IMR-90 (cell line): Measurements from ENCODE around the gene CCDC74B. TPM values are rescaled to one million over a fixed set of nuclear protein-coding genes. Genes with fewer than 3 reads are reported as not detected.

Experiments used
- ATAC-seq: fragments of 200-7000 bp; cut with Tn5 transposase; 2 replicates; pipeline ENCODE4 v1.9.1; 2020; ENCODE audit warnings: low read depth, mild to moderate bottlenecking, moderate library complexity
- BruUV-seq: library from RNA; stranded (reverse); fragments of 400-500 nt; replicated peaks from 2 replicates; lab custom pipeline; 2021; lab: Mats Ljungman, UMichigan
- CTCF ChIA-PET: fragments of 300-600 bp; formaldehyde crosslinking; extraction: SDS; loops from one replicate; lab custom pipeline; 2021; ENCODE audit warnings: antibody characterized with exemption; lab: Yijun Ruan, JAX
- POLR2A ChIA-PET: fragments of 300-600 bp; sonication (Branson Sonifier 250); formaldehyde crosslinking; loops from one replicate; lab custom pipeline; 2022; ENCODE audit warnings: antibody characterized with exemption; ENCODE audit not compliant: unreplicated experiment; lab: Charles Lee
- DNase-seq: peaks from one replicate; pipeline ENCODE4 v3.0.0; 2013
- H2AFZ ChIP-seq: replicated peaks from 2 replicates; pipeline ENCODE3; 2013; ENCODE audit warnings: low read length, mild to moderate bottlenecking; ENCODE audit not compliant: poor library complexity
- H2AK5ac ChIP-seq: 2 replicates; pipeline ENCODE4 v1.6.1; 2013; ENCODE audit warnings: low read depth, low read length, inconsistent platforms
- H2AK9ac ChIP-seq: replicated peaks from 2 replicates; pipeline ENCODE3; 2013; ENCODE audit warnings: mild to moderate bottlenecking, low read depth, low read length, moderate library complexity; ENCODE audit not compliant: poor library complexity
- H2BK120ac ChIP-seq: 2 replicates; pipeline ENCODE4 v1.6.1; 2013; ENCODE audit warnings: low read depth, low read length, inconsistent platforms
- H2BK15ac ChIP-seq: 3 replicates; pipeline ENCODE4 v1.6.1; 2013; ENCODE audit warnings: low read depth, low read length, inconsistent platforms
- H2BK20ac ChIP-seq: 2 replicates; pipeline ENCODE4 v1.6.1; 2013; ENCODE audit warnings: low read depth, mild to moderate bottlenecking, inconsistent platforms, low read length, moderate library complexity
- H2BK5ac ChIP-seq: 2 replicates; pipeline ENCODE4 v1.6.1; 2013; ENCODE audit warnings: mild to moderate bottlenecking, low read depth, low read length, inconsistent platforms; ENCODE audit not compliant: poor library complexity, severe bottlenecking
- H3K14ac ChIP-seq: replicated peaks from 2 replicates; pipeline ENCODE4 v1.6.1; 2013; ENCODE audit warnings: low read depth, low read length, inconsistent platforms
- H3K18ac ChIP-seq: 2 replicates; pipeline ENCODE4 v1.6.1; 2013; ENCODE audit warnings: low read depth, low read length, control low read depth
- H3K23ac ChIP-seq: 2 replicates; pipeline ENCODE4 v1.6.1; 2013; ENCODE audit warnings: low read depth, low read length, inconsistent platforms
- H3K27ac ChIP-seq: 2 replicates; pipeline ENCODE4 v1.5.1; 2013; ENCODE audit warnings: mild to moderate bottlenecking, control low read depth, low read length; ENCODE audit not compliant: insufficient read depth
- H3K27me3 ChIP-seq: 2 replicates; pipeline ENCODE4 v1.6.1; 2013; ENCODE audit warnings: low read length; ENCODE audit not compliant: control insufficient read depth, insufficient read depth
- H3K36me3 ChIP-seq: 2 replicates; pipeline ENCODE4 v1.6.1; 2013; ENCODE audit warnings: low read length, mixed read lengths; ENCODE audit not compliant: control insufficient read depth, insufficient read depth
- H3K4ac ChIP-seq: 2 replicates; pipeline ENCODE4 v1.6.1; 2013; ENCODE audit warnings: low read depth, low read length, inconsistent platforms
- H3K4me1 ChIP-seq: 2 replicates; pipeline ENCODE4 v1.6.1; 2013; ENCODE audit warnings: low read length, mixed read lengths; ENCODE audit not compliant: control insufficient read depth, insufficient read depth
- H3K4me2 ChIP-seq: 2 replicates; pipeline ENCODE4 v1.6.1; 2013; ENCODE audit warnings: low read depth, mild to moderate bottlenecking, control low read depth, low read length, moderate library complexity
- H3K4me3 ChIP-seq: 2 replicates; pipeline ENCODE4 v1.5.1; 2013; ENCODE audit warnings: low read depth, mild to moderate bottlenecking, control low read depth, low read length, moderate library complexity; ENCODE audit not compliant: insufficient read depth
- H3K56ac ChIP-seq: 2 replicates; pipeline ENCODE4 v1.6.1; 2013; ENCODE audit warnings: low read length, inconsistent platforms; ENCODE audit not compliant: insufficient read depth; ENCODE audit errors: extremely low read depth
- H3K79me1 ChIP-seq, 2 experiments: 2 replicates each; pipeline ENCODE4 v1.6.1; 2013; ENCODE audit warnings: low read length in 2 of 2, inconsistent platforms in 1 of 2, low read depth in 1 of 2
- H3K9ac ChIP-seq: 2 replicates; pipeline ENCODE4 v1.6.1; 2013; ENCODE audit warnings: low read depth, low read length, control low read depth
- H3K9me1 ChIP-seq: 2 replicates; pipeline ENCODE4 v1.6.1; 2013; ENCODE audit warnings: low read length, inconsistent platforms; ENCODE audit not compliant: insufficient read depth
- H3K9me3 ChIP-seq: 2 replicates; pipeline ENCODE4 v1.6.1; 2013; ENCODE audit warnings: low read length; ENCODE audit not compliant: control insufficient read depth, insufficient read depth
- H4K20me1 ChIP-seq: 2 replicates; pipeline ENCODE4 v1.6.1; 2013; ENCODE audit warnings: low read length, inconsistent platforms; ENCODE audit not compliant: insufficient read depth
- H4K5ac ChIP-seq: 2 replicates; pipeline ENCODE4 v1.6.1; 2013; ENCODE audit warnings: mild to moderate bottlenecking, low read depth, low read length, control low read depth
- H4K8ac ChIP-seq, 2 experiments: 2 replicates each; pipeline ENCODE4 v1.6.1; 2013; ENCODE audit warnings: low read depth in 2 of 2, low read length in 2 of 2, control low read depth in 1 of 2, inconsistent platforms in 1 of 2
- H4K91ac ChIP-seq: 2 replicates; pipeline ENCODE4 v1.6.1; 2013; ENCODE audit warnings: low read depth, low read length, inconsistent platforms; ENCODE audit not compliant: insufficient read depth
- BHLHE40 ChIP-seq: fragments of 150-350 bp; IDR thresholded peaks from 2 replicates; pipeline ENCODE4 v1.6.1; 2016; ENCODE audit warnings: mild to moderate bottlenecking, low read depth, low read length
- CEBPB ChIP-seq: IDR thresholded peaks from 2 replicates; pipeline ENCODE4 v1.6.1; 2012; ENCODE audit warnings: low read depth, low read length, improper control_type of control experiment
- CHD1 ChIP-seq: IDR thresholded peaks from 2 replicates; pipeline ENCODE4 v1.6.1; 2012; ENCODE audit warnings: low read depth, low read length, improper control_type of control experiment
- FOS ChIP-seq: fragments of 150-350 bp; IDR thresholded peaks from 2 replicates; pipeline ENCODE4 v1.6.1; 2016; ENCODE audit warnings: low read depth, low read length
- MAFK ChIP-seq: IDR thresholded peaks from 2 replicates; pipeline ENCODE4 v1.6.1; 2012; ENCODE audit warnings: low read depth, low read length, improper control_type of control experiment
- MAZ ChIP-seq: IDR thresholded peaks from 2 replicates; pipeline ENCODE4 v1.6.1; 2012; ENCODE audit warnings: low read depth, mild to moderate bottlenecking, low read length, improper control_type of control experiment, moderate library complexity, borderline replicate concordance
- MXI1 ChIP-seq: IDR thresholded peaks from 2 replicates; pipeline ENCODE4 v1.6.1; 2012; ENCODE audit warnings: low read depth, mild to moderate bottlenecking, low read length, moderate library complexity, borderline replicate concordance
- NFE2L2 ChIP-seq: fragments of 150-350 bp; IDR thresholded peaks from 2 replicates; pipeline ENCODE4 v1.6.1; 2016; ENCODE audit warnings: low read depth, mild to moderate bottlenecking, low read length
- POLR2A ChIP-seq: IDR thresholded peaks from 2 replicates; pipeline ENCODE4 v1.6.1; 2012; ENCODE audit warnings: mild to moderate bottlenecking, low read depth, low read length
- RAD21 ChIP-seq: IDR thresholded peaks from 2 replicates; pipeline ENCODE4 v1.6.1; 2012; ENCODE audit warnings: low read length, improper control_type of control experiment
- RCOR1 ChIP-seq: IDR thresholded peaks from 2 replicates; pipeline ENCODE4 v1.6.1; 2012; ENCODE audit warnings: mild to moderate bottlenecking, low read length, improper control_type of control experiment; ENCODE audit not compliant: insufficient replicate concordance
- RFX5 ChIP-seq: IDR thresholded peaks from 2 replicates; pipeline ENCODE4 v1.8.0; 2012; ENCODE audit warnings: low read depth, mild to moderate bottlenecking, low read length, moderate library complexity
- SMC3 ChIP-seq: fragments of 150-350 bp; IDR thresholded peaks from 2 replicates; pipeline ENCODE4 v1.6.1; 2016; ENCODE audit warnings: low read depth, mild to moderate bottlenecking, antibody characterized with exemption, low read length, moderate library complexity
- WGBS, 2 experiments: methylation state at CpG; one replicate each; pipeline versions ENCODE4 v1.1.5 to v1.1.7; 2013; ENCODE audit warnings: missing lambda C conversion rate in 2 of 2; ENCODE audit not compliant: insufficient read length in 1 of 2; ENCODE audit errors: extremely low coverage in 2 of 2; 5-methylcytosine and 5-hydroxymethylcytosine counted together
- dilution Hi-C: fragments of 300-500 bp; cut with HindIII; formaldehyde crosslinking; loops from one replicate; pipeline ENCODE4 v1.14.3; 2018; ENCODE audit warnings: low sequenced_read_pairs; ENCODE audit not compliant: unreplicated experiment
- in situ Hi-C: fragments of 300-500 bp; cut with MboI; formaldehyde crosslinking; loops from 3 replicates; pipeline ENCODE4 v1.14.3; 2019; ENCODE audit warnings: low sequenced_read_pairs, inconsistent platforms, mixed read lengths
- intact Hi-C: fragments of 100-400 bp; cut with micrococcal nuclease; formaldehyde crosslinking; loops from 2 replicates; pipeline ENCODE4 v1.10.0; 2022
- polyA plus RNA-seq, 3 experiments: library from polyadenylated mRNA; depleted of rRNA; stranded (reverse); fragments of >200 nt; gene quantifications; 2 replicates each; pipeline ENCODE4 v1.2.3, GENCODE V29; 2012; ENCODE audit warnings: low replicate concordance in 1 of 3
- total RNA-seq: library from RNA; depleted of rRNA; stranded (reverse); fragments of >200 nt; gene quantifications from 2 replicates; pipeline ENCODE4 v1.2.3, GENCODE V29; 2012
- TF ChIP-seq, protein P1 (sequence below): fragments of 150-350 bp; IDR thresholded peaks from 2 replicates; pipeline ENCODE4 v1.6.1; 2017; ENCODE audit warnings: mild to moderate bottlenecking, antibody characterized with exemption, low read length, low read depth
- TF ChIP-seq, protein P2 (sequence below): fragments of 150-350 bp; IDR thresholded peaks from 2 replicates; pipeline ENCODE4 v1.6.1; 2016; ENCODE audit warnings: low read depth, mild to moderate bottlenecking, low read length, moderate library complexity, borderline replicate concordance
- TF ChIP-seq, protein P3 (sequence below): conservative IDR thresholded peaks from 2 replicates; pipeline ENCODE4 v1.5.1; 2012; ENCODE audit warnings: mild to moderate bottlenecking, low read depth, low read length, improper control_type of control experiment

CCDC74B gene
- total and polyA plus RNA-seq, 2 of the 4 experiments (the other 2 are of a cell fraction), result 3.9 to 8.4 TPM

DNA sequence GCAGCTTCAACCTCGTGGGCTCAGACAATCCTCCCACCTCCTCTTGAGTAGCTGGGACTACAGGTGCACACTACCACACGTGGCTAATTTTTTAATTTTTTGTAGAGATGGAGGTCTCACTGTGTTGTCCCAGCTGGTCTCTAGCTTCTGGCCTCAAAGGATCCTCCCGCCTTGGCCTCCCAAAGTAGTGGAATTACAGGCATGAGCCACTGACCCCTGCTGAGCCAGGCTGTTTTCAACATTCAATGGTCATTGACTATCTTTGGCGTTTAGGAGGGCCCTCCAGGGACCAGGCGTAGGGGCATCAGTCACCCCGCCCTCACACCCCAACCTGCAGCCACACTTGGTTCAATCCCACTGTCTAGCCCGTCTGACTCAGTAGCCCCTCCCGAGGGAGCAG, 42.4 kb upstream of the CCDC74B start:
- H3K4me2 ChIP-seq, result no peak overlapping the region
- dilution Hi-C loops, result no loop called here
- H3K56ac ChIP-seq, result no peak overlapping the region
- intact Hi-C loops, result no loop called here
- H4K20me1 ChIP-seq, result no peaks in the 10 kb centered on the region
- H4K5ac ChIP-seq, result no peak overlapping the region
- POLR2A ChIA-PET, result interaction anchor here (0.5 to 0.7 kb wide), 2 partner anchors 197 to 1189 kb away, joined by 3 read pairs; no protein-coding TSS in a partner anchor
- H4K8ac ChIP-seq, result no peak overlapping the region
- BruUV-seq, result no TSS peak
- no peak overlapping the region for H2BK15ac ChIP-seq
- peaks cover 7% of the 10 kb centered on the region; the same call in 1 of the 2 replicates for H3K4me1 ChIP-seq
- no peak overlapping the region for H2BK5ac ChIP-seq
- no peak overlapping the region for H3K18ac ChIP-seq
- in situ Hi-C loops, result no loop called here
- DNase-seq (no peak), ATAC-seq (no peak)
- no peak overlapping the region for H2AFZ ChIP-seq
- peaks cover 3% of the 10 kb centered on the region; the same call in 1 of the 2 replicates for H3K9me1 ChIP-seq
- H3K27ac ChIP-seq, result no peak overlapping the region
- peaks cover 16% of the 10 kb centered on the region for H3K36me3 ChIP-seq
- TF ChIP-seq, protein P1, sequence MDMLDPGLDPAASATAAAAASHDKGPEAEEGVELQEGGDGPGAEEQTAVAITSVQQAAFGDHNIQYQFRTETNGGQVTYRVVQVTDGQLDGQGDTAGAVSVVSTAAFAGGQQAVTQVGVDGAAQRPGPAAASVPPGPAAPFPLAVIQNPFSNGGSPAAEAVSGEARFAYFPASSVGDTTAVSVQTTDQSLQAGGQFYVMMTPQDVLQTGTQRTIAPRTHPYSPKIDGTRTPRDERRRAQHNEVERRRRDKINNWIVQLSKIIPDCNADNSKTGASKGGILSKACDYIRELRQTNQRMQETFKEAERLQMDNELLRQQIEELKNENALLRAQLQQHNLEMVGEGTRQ, result no peak
- TF ChIP-seq, protein P2, sequence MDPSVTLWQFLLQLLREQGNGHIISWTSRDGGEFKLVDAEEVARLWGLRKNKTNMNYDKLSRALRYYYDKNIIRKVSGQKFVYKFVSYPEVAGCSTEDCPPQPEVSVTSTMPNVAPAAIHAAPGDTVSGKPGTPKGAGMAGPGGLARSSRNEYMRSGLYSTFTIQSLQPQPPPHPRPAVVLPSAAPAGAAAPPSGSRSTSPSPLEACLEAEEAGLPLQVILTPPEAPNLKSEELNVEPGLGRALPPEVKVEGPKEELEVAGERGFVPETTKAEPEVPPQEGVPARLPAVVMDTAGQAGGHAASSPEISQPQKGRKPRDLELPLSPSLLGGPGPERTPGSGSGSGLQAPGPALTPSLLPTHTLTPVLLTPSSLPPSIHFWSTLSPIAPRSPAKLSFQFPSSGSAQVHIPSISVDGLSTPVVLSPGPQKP, result no peak
- TF ChIP-seq, protein P3, sequence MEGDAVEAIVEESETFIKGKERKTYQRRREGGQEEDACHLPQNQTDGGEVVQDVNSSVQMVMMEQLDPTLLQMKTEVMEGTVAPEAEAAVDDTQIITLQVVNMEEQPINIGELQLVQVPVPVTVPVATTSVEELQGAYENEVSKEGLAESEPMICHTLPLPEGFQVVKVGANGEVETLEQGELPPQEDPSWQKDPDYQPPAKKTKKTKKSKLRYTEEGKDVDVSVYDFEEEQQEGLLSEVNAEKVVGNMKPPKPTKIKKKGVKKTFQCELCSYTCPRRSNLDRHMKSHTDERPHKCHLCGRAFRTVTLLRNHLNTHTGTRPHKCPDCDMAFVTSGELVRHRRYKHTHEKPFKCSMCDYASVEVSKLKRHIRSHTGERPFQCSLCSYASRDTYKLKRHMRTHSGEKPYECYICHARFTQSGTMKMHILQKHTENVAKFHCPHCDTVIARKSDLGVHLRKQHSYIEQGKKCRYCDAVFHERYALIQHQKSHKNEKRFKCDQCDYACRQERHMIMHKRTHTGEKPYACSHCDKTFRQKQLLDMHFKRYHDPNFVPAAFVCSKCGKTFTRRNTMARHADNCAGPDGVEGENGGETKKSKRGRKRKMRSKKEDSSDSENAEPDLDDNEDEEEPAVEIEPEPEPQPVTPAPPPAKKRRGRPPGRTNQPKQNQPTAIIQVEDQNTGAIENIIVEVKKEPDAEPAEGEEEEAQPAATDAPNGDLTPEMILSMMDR, result no peak
- no peak for TF ChIP-seq FOS
- TF ChIP-seq MAFK, result no peak
- no peak for TF ChIP-seq SMC3
- TF ChIP-seq MAZ, result no peak
- no peak for TF ChIP-seq NFE2L2
- no peak for TF ChIP-seq RFX5
- TF ChIP-seq CEBPB, result no peak
- no peak for TF ChIP-seq MXI1
- no peak for TF ChIP-seq CHD1
- TF ChIP-seq RCOR1, result no peak
- no peak for TF ChIP-seq POLR2A
- TF ChIP-seq BHLHE40, result no peak
- TF ChIP-seq RAD21, result no peak
- no peaks in the 10 kb centered on the region for H3K9me3 ChIP-seq
- CTCF ChIA-PET, result no interaction called here
- no peak overlapping the region for H3K23ac ChIP-seq
- H2BK120ac ChIP-seq, result no peak overlapping the region
- H4K91ac ChIP-seq, result no peak overlapping the region
- no peak overlapping the region for H2AK5ac ChIP-seq
- no CpG with 5 or more reads among the region's 8 CpGs for WGBS, 2 experiments
- no peak overlapping the region for H2AK9ac ChIP-seq
- no peak overlapping the region for H3K14ac ChIP-seq
- H3K79me1 ChIP-seq, result peaks cover 8 to 28% of the 10 kb centered on the region in 2 experiments; a peak in 3 of 4 replicates
- H3K4ac ChIP-seq, result no peak overlapping the region
- H3K27me3 ChIP-seq, result no peaks in the 10 kb centered on the region
- no peak overlapping the region for H3K9ac ChIP-seq
- H2BK20ac ChIP-seq, result no peak overlapping the region
- H3K4me3 ChIP-seq, result no peak overlapping the region
